ENCODE results near the gene FAM168A. TPM values are rescaled to one million over a fixed set of nuclear protein-coding genes. Genes with fewer than 3 reads are reported as not detected.

The FAM168A gene
- total RNA-seq, 1 donor from 2014 or later, result 14.2 TPM

- no peaks in the 10 kb centered on the region for H3K36me3 ChIP-seq (ENCODE audit: control insufficient read depth, insufficient read depth, low read length)
- H3K27me3 ChIP-seq (ENCODE audit: control insufficient read depth, insufficient read depth, low read length), result no peaks in the 10 kb centered on the region
- DNase-seq (ENCODE audit: low read depth), result no peak
- no peak for TF ChIP-seq CTCF (IDR thresholded peaks at IDR 0.05; ENCODE audit: insufficient read depth, low read length, poor library complexity, severe bottlenecking)
- H3K4me3 ChIP-seq (ENCODE audit: low read depth, low read length), result no peak overlapping the region
Observed at GRCh38 chr11:73425108-73425507, 172.8 kb downstream of the FAM168A start.

GRCh38 chr11:73423506-73423905 is 174.4 kb downstream of the FAM168A start:
- Histone ChIP-seq H3K36me3 (ENCODE audit: control insufficient read depth, insufficient read depth, low read length) (no peaks in the 10 kb centered on the region), H3K27me3 (ENCODE audit: control insufficient read depth, insufficient read depth, low read length) (no peaks in the 10 kb centered on the region), H3K4me3 (ENCODE audit: low read depth, low read length) (no peak overlapping the region)
- no peak for TF ChIP-seq CTCF (IDR thresholded peaks at IDR 0.05; ENCODE audit: insufficient read depth, low read length, poor library complexity, severe bottlenecking)
- no peak for DNase-seq (ENCODE audit: low read depth)

- no peaks in the 10 kb centered on the region for H3K27me3 ChIP-seq (ENCODE audit: control insufficient read depth, insufficient read depth, low read length)
- no peak for DNase-seq (ENCODE audit: low read depth)
- TF ChIP-seq CTCF (IDR thresholded peaks at IDR 0.05; ENCODE audit: insufficient read depth, low read length, poor library complexity, severe bottlenecking), result no peak
- H3K4me3 ChIP-seq (ENCODE audit: low read depth, low read length), result no peak overlapping the region
- no peaks in the 10 kb centered on the region for H3K36me3 ChIP-seq (ENCODE audit: control insufficient read depth, insufficient read depth, low read length)
Observed at GRCh38 chr11:73422886-73423285, 175.0 kb downstream of the FAM168A start.

- H3K4me3 ChIP-seq (ENCODE audit: low read depth, low read length), result no peak overlapping the region
- no peak for TF ChIP-seq CTCF (IDR thresholded peaks at IDR 0.05; ENCODE audit: insufficient read depth, low read length, poor library complexity, severe bottlenecking)
- DNase-seq (ENCODE audit: low read depth), result no peak
- H3K27me3 ChIP-seq (ENCODE audit: control insufficient read depth, insufficient read depth, low read length), result no peaks in the 10 kb centered on the region
- no peaks in the 10 kb centered on the region for H3K36me3 ChIP-seq (ENCODE audit: control insufficient read depth, insufficient read depth, low read length)
Observed at GRCh38 chr11:73420136-73420535, 177.8 kb downstream of the FAM168A start.

GRCh38 chr11:73416786-73417185 is 181.1 kb downstream of the FAM168A start:
- Histone ChIP-seq H3K4me3 (ENCODE audit: low read depth, low read length) (no peak overlapping the region), H3K36me3 (ENCODE audit: control insufficient read depth, insufficient read depth, low read length) (no peaks in the 10 kb centered on the region), H3K27me3 (ENCODE audit: control insufficient read depth, insufficient read depth, low read length) (no peaks in the 10 kb centered on the region)
- DNase-seq (ENCODE audit: low read depth), result no peak
- no peak for TF ChIP-seq CTCF (IDR thresholded peaks at IDR 0.05; ENCODE audit: insufficient read depth, low read length, poor library complexity, severe bottlenecking)

GRCh38 chr11:73415854-73416615 is 181.9 kb downstream of the FAM168A start:
- H3K36me3 ChIP-seq (ENCODE audit: control insufficient read depth, insufficient read depth, low read length), result no peaks in the 10 kb centered on the region
- TF ChIP-seq CTCF (IDR thresholded peaks at IDR 0.05; ENCODE audit: insufficient read depth, low read length, poor library complexity, severe bottlenecking), result no peak
- DNase-seq (ENCODE audit: low read depth), result no peak

More at GRCh38 chr11:73415854-73416615, 181.9 kb downstream of the FAM168A start:
- no peak overlapping the region for H3K4me3 ChIP-seq (ENCODE audit: low read depth, low read length)
- H3K27me3 ChIP-seq (ENCODE audit: control insufficient read depth, insufficient read depth, low read length), result no peaks in the 10 kb centered on the region
